NB4 (cell line): ENCODE data around the gene EFCAB6.

ENCODE experiments used
- DNase-seq: peaks from one replicate; pipeline ENCODE4 v3.0.0; 2010; ENCODE audit warnings: low read depth
- H3K4me3 ChIP-seq: one replicate; pipeline ENCODE4 v1.5.1; 2011; ENCODE audit warnings: mild to moderate bottlenecking, low read depth, low read length, moderate library complexity
- MYC ChIP-seq: IDR thresholded peaks from 2 replicates; pipeline ENCODE4 v1.6.1; 2011; ENCODE audit warnings: low read depth, low read length
- POLR2A ChIP-seq: IDR thresholded peaks from 2 replicates; pipeline ENCODE4 v1.6.1; 2011; ENCODE audit warnings: mild to moderate bottlenecking; ENCODE audit not compliant: insufficient read length; ENCODE audit errors: extremely low read depth
- TF ChIP-seq, protein P1 (sequence below): IDR thresholded peaks from 2 replicates; pipeline ENCODE4 v1.6.1; 2011; ENCODE audit warnings: low read depth, low read length
- TF ChIP-seq, protein P2 (sequence below): IDR thresholded peaks from one replicate; pipeline ENCODE4 v1.5.1; 2012; ENCODE audit warnings: low read depth, low read length

The EFCAB6 gene

DNA sequence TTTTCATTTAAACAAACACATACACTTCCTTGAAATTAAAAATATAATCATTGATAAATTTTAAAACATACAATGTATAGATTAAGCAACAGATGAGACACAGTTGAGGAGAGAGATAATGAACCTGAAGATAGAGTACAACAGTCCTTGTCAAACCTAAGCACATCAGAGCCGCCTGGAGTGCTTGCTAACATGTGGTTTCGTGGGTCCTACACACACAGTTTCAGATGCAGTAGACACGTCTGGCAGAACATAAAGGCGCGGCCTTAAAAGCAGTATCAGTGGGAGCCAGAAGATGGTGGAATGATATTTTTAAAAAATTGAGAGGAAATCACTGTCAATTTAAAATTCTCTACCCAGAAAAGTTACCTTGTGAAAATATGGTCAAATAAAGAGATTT, 265.9 kb downstream of the EFCAB6 start:
- H3K4me3 ChIP-seq: no peak overlapping the region
- no peak for TF ChIP-seq POLR2A
- TF ChIP-seq, protein P1, sequence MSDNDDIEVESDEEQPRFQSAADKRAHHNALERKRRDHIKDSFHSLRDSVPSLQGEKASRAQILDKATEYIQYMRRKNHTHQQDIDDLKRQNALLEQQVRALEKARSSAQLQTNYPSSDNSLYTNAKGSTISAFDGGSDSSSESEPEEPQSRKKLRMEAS: no peak
- TF ChIP-seq MYC: no peak
- TF ChIP-seq, protein P2, sequence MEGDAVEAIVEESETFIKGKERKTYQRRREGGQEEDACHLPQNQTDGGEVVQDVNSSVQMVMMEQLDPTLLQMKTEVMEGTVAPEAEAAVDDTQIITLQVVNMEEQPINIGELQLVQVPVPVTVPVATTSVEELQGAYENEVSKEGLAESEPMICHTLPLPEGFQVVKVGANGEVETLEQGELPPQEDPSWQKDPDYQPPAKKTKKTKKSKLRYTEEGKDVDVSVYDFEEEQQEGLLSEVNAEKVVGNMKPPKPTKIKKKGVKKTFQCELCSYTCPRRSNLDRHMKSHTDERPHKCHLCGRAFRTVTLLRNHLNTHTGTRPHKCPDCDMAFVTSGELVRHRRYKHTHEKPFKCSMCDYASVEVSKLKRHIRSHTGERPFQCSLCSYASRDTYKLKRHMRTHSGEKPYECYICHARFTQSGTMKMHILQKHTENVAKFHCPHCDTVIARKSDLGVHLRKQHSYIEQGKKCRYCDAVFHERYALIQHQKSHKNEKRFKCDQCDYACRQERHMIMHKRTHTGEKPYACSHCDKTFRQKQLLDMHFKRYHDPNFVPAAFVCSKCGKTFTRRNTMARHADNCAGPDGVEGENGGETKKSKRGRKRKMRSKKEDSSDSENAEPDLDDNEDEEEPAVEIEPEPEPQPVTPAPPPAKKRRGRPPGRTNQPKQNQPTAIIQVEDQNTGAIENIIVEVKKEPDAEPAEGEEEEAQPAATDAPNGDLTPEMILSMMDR: no peak
- DNase-seq: no peak

DNA sequence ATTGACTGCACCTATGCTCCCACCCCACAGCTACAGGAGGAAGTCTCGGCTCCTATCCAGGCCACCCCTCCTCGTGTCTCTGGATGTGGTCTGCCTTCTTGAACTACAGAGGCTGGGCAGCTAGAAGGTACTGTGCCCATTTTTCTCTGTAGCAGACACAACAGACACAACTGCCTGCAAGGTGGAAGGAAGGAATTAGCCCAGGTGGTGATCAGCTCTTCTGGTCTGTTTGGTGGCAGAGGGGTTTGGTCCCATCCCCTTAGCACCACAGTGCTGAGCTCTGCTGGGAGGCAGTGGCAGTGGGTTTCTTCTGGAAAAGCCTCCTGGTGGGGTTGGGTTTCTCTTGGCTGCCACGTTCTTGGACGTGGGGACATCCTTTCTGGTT, 267.8 kb downstream of the EFCAB6 start:
- TF ChIP-seq, protein P2: no peak
- TF ChIP-seq, protein P1: no peak
- TF ChIP-seq POLR2A (no peak), MYC (no peak)
- no peak overlapping the region for H3K4me3 ChIP-seq
- DNase-seq: no peak

DNA sequence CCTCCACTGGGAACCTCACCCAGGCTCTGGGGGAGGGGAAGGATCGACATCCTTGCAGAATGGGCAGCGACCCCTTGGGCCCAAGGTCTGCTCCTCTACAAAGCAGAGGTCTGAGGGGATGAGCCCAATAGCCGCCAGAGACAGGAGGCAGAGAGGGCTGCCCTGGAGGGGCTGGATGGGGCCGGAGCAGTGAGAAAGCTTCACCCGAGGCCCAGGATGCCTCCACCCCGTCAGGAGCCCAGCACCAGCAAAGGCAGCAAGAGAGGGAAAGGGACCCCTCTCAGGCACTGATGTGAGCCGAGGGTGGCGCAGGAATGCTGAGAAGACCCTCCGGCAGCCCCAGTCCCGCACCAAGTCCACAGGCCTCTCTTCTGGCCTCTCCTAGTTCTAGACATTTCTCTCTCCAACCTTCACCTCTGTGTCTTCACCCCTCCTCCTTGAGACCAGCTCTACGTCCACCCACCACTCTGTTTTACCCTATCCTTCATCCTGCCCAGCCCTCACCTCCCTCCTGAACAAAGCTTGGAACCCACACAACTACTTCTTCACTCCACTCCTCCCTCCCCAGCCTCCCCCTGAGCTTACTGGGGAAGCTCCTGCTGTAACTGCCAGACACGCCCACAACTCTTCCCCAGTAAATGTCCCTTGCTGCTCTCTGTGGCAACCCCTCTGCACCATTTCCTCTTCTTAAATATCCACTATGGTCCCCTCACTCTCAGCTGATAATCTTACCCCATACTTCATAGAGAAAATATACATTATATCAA, 268.4 kb downstream of the EFCAB6 start:
- TF ChIP-seq, protein P1: no peak
- no peak for TF ChIP-seq MYC
- TF ChIP-seq, protein P2: no peak
- TF ChIP-seq POLR2A: no peak
- peak; percentile 45 for DNase-seq
- H3K4me3 ChIP-seq: no peak overlapping the region

DNA sequence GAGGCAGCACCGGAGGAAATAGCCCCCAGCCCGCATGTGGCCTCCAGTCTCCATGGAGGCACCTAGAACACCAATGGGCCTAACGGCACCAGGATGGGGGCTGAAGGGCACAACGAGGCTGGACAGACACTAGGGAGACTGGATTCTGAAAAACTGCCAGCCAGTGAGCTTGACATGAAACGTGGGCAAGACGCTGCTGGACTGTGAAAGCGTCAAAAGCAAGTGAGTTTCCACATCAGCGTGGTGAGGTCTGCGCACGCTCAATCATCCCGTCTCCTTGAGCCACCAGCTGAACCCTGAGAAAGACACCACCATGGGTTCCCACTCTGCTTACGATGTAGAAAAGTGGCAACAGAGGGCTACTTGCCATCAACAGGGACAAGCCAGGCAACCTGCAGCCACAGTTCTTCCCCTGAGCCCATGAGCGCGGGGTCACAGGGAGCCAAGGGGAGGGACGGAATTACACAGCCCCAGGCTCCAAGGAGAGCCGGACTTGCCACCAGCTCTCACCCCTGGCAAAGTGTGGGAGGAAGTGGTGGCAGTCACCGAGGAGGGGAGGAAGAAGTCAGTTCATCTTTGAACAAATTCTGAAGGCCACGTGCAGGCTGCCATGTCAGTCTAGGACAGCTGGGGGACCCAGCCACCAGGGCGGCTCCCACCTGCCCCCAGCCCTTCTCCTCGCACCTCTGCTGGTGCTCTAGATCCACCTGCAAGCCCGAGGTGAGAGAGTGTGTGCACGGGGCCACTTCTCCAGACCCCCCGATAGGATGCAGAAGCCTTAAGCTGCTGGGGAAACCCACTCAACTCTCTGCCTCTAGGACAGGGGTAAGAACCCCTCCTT, 269.2 kb downstream of the EFCAB6 start:
- TF ChIP-seq, protein P2: no peak
- TF ChIP-seq POLR2A (no peak), MYC (no peak)
- TF ChIP-seq, protein P1: no peak
- H3K4me3 ChIP-seq: no peak overlapping the region

DNA sequence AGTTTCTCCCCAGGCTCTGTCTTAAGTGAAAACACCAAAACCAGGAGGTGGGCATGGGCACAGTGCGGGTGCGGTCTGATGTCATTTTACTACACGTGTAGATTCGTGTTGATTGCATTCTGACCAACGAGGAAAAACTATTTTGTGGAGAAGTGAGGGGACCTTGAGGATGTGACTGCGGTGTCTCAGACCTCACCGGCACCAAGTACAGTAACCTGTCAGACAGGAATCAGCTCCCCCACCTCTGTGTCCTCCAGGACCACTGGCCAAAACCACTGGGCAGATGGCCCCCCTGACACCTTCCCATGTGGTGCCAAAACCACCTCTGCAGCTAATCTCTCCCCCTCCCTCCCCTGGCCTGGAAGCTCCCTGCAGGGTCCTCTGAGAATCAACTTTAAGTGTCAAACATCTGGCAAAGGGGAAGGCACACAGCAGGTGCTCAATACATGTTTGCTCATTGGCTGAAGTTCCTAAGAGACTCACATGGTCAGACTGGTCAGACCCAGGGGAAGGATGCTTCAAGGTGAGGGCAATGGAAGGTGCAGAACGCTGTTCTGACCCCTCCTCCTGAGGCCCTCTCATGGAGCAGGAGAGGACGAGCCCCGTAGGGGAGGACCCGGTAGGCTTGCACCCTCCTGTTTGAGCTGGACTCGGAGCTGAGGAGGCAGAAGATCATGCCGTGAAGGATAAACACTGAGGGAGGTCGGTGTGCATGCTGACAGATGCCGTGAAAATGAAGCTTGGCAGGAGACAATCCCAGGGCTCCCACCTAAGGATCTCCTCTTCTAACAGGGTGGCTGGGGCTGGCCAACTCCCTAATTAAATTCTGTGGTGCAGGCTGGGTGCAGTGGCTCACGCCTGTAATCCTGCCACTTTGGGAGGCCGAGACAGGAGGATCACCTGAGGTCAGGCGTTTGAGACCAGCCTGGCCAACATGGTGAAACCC, 270.4 kb downstream of the EFCAB6 start:
- no peak for DNase-seq
- no peak overlapping the region for H3K4me3 ChIP-seq
- TF ChIP-seq, protein P1: no peak
- TF ChIP-seq, protein P2: no peak
- TF ChIP-seq MYC (no peak), POLR2A (no peak)

More for the DNA sequence above, 269.2 kb downstream of the EFCAB6 start:
- DNase-seq: no peak
